DOHH2 (cell line): ENCODE measurements around the gene LIFR.

Experiments
- H3F3A ChIP-seq: fragments of 200-600 bp; sonication (generic), shearing (Covaris generic); 2 replicates; pipeline ENCODE4 v1.6.0; 2016; ENCODE audit warnings: antibody characterized with exemption, mild to moderate bottlenecking; ENCODE audit not compliant: control insufficient read depth, insufficient read depth
- H3K27ac ChIP-seq: fragments of 200-600 bp; sonication (generic); 2 replicates; pipeline ENCODE4 v1.5.1; 2014; ENCODE audit warnings: low read depth, mild to moderate bottlenecking, low read length, moderate library complexity
- H3K27me3 ChIP-seq: fragments of 200-600 bp; sonication (generic); 2 replicates; pipeline ENCODE4 v1.6.1; 2014; ENCODE audit warnings: mild to moderate bottlenecking, low read length, mixed read lengths; ENCODE audit not compliant: control insufficient read depth
- H3K36me3 ChIP-seq: fragments of 200-600 bp; sonication (generic); 2 replicates; pipeline ENCODE4 v1.6.1; 2014; ENCODE audit warnings: mild to moderate bottlenecking, low read length, moderate library complexity, mixed read lengths; ENCODE audit not compliant: control insufficient read depth
- H3K4me1 ChIP-seq: fragments of 200-600 bp; sonication (generic); 2 replicates; pipeline ENCODE4 v1.6.1; 2014; ENCODE audit warnings: mild to moderate bottlenecking, low read length, mixed read lengths; ENCODE audit not compliant: control insufficient read depth
- H3K4me2 ChIP-seq: fragments of 200-600 bp; sonication (generic); 2 replicates; pipeline ENCODE4 v1.6.0; 2014; ENCODE audit warnings: mild to moderate bottlenecking, low read length, moderate library complexity
- H3K4me3 ChIP-seq: fragments of 200-600 bp; sonication (generic); 2 replicates; pipeline ENCODE4 v1.5.1; 2014; ENCODE audit warnings: mild to moderate bottlenecking, low read length, mixed read lengths
- H3K79me2 ChIP-seq: fragments of 200-600 bp; sonication (generic); 2 replicates; pipeline ENCODE4 v1.6.1; 2014; ENCODE audit warnings: mild to moderate bottlenecking, low read length, mixed read lengths; ENCODE audit not compliant: control insufficient read depth
- H3K9me2 ChIP-seq: fragments of 200-600 bp; sonication (generic); replicated peaks from 2 replicates; pipeline ENCODE4 v1.6.1; 2014; ENCODE audit warnings: mild to moderate bottlenecking, low read length, mixed read lengths; ENCODE audit not compliant: control insufficient read depth
- H3K9me3 ChIP-seq: fragments of 200-600 bp; sonication (generic); 2 replicates; pipeline ENCODE4 v1.6.1; 2014; ENCODE audit warnings: antibody characterized with exemption, low read length, mixed read lengths; ENCODE audit not compliant: control insufficient read depth, insufficient read depth
- H4K20me1 ChIP-seq: fragments of 200-600 bp; sonication (generic); 2 replicates; pipeline ENCODE4 v1.6.0; 2014; ENCODE audit warnings: low read depth, mild to moderate bottlenecking, antibody characterized with exemption, low read length, moderate library complexity; ENCODE audit not compliant: control insufficient read depth, insufficient read depth
- EZH2phosphoT487 ChIP-seq: fragments of 200-600 bp; sonication (generic); IDR thresholded peaks from 2 replicates; pipeline ENCODE4 v1.6.1; 2017; ENCODE audit warnings: borderline replicate concordance, mild to moderate bottlenecking, antibody characterized with exemption, low read length, moderate library complexity, mixed read lengths
- TF ChIP-seq, protein P1 (sequence below): fragments of 200-600 bp; sonication (generic); IDR thresholded peaks from one replicate; pipeline ENCODE4 v1.5.1; 2014; ENCODE audit warnings: antibody characterized with exemption, mild to moderate bottlenecking, low read depth, low read length; ENCODE audit not compliant: poor library complexity, severe bottlenecking

Gene LIFR

GRCh38 chr5:38447786-38448185 lies 108.7 kb downstream of the LIFR start:
- Histone ChIP-seq H3K4me3 (no peak overlapping the region), H3K4me2 (no peak overlapping the region), H3K27me3 (peaks cover 52% of the 10 kb centered on the region), H3K36me3 (no peaks in the 10 kb centered on the region), H3K9me3 (no peaks in the 10 kb centered on the region), H4K20me1 (0 out of 2 replicates have a peak, but pooled peaks cover 2% of the 10 kb centered on the region), H3K4me1 (peaks cover 1% of the 10 kb centered on the region), H3K9me2 (no peaks in the 10 kb centered on the region), H3F3A (no peaks in the 10 kb centered on the region), H3K79me2 (no peaks in the 10 kb centered on the region), H3K27ac (no peak overlapping the region)
- TF ChIP-seq EZH2phosphoT487, result no peak
- TF ChIP-seq, protein P1, sequence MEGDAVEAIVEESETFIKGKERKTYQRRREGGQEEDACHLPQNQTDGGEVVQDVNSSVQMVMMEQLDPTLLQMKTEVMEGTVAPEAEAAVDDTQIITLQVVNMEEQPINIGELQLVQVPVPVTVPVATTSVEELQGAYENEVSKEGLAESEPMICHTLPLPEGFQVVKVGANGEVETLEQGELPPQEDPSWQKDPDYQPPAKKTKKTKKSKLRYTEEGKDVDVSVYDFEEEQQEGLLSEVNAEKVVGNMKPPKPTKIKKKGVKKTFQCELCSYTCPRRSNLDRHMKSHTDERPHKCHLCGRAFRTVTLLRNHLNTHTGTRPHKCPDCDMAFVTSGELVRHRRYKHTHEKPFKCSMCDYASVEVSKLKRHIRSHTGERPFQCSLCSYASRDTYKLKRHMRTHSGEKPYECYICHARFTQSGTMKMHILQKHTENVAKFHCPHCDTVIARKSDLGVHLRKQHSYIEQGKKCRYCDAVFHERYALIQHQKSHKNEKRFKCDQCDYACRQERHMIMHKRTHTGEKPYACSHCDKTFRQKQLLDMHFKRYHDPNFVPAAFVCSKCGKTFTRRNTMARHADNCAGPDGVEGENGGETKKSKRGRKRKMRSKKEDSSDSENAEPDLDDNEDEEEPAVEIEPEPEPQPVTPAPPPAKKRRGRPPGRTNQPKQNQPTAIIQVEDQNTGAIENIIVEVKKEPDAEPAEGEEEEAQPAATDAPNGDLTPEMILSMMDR, result no peak

DNA sequence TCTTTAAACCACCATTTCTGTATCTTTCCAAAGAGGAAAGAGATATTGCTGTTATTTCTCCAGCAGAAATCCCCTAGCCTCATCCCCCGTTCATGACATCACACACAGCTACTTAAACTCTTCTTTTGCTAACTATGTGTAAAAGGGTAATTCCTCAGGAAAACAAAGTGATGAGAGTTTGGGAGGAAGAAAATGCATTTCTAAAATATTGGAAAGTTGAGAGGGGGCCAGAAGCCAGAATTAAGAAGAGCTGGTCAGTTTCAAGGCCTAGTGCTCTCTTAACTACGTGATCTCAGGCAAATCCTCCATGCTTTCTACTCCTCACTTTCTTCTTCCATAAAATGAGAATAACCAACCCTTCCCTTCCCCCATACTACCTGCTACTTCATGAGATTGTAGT lies 109.4 kb downstream of the LIFR start:
- Histone ChIP-seq H3K79me2 (no peaks in the 10 kb centered on the region), H3K27me3 (peaks cover 45% of the 10 kb centered on the region), H4K20me1 (no peaks in the 10 kb centered on the region), H3K4me1 (no peaks in the 10 kb centered on the region), H3K9me3 (no peaks in the 10 kb centered on the region), H3K36me3 (no peaks in the 10 kb centered on the region), H3K9me2 (no peaks in the 10 kb centered on the region), H3K27ac (no peak overlapping the region), H3K4me3 (no peak overlapping the region), H3F3A (no peaks in the 10 kb centered on the region), H3K4me2 (no peak overlapping the region)
- TF ChIP-seq EZH2phosphoT487, result no peak
- TF ChIP-seq, protein P1, result no peak

DNA sequence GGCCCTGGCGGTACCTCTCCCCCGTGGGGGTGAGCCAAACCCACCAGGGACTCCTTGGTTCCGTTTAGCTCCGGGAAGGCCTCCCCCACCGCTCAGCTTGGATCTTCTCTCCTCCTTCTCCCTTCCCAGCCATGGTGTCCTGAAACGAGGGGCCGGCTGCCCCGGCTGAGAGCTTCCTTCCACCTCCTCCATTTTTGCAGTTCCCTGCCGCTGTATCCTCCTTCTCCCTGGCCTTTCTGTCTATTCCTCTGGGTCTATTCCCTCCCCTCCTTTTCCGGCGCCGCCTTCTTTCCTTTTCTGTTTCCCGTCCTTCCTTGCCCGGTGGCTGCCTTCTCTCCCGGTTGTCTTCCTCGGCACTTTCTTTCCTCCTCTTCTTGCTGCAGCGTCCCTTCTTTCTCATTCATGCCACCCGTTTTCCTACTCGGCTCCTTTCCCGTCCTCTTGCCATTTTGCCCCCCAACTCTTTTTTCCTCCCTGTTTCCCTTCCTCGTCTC lies 110.4 kb downstream of the LIFR start:
- H3K9me2 ChIP-seq, result no peaks in the 10 kb centered on the region
- no peaks in the 10 kb centered on the region for H3K9me3 ChIP-seq
- no peak overlapping the region for H3K27ac ChIP-seq
- no peaks in the 10 kb centered on the region for H3K4me1 ChIP-seq
- no peak overlapping the region for H3K4me3 ChIP-seq
- no peaks in the 10 kb centered on the region for H4K20me1 ChIP-seq
- no peak for TF ChIP-seq EZH2phosphoT487
- TF ChIP-seq, protein P1, result no peak
- peaks cover 39% of the 10 kb centered on the region for H3K27me3 ChIP-seq
- no peaks in the 10 kb centered on the region for H3F3A ChIP-seq
- H3K36me3 ChIP-seq, result no peaks in the 10 kb centered on the region
- H3K4me2 ChIP-seq, result no peak overlapping the region
- no peaks in the 10 kb centered on the region for H3K79me2 ChIP-seq
